HepG2 (cell line): Measurements from ENCODE around the gene NUP85. TPM values are rescaled to one million over a fixed set of nuclear protein-coding genes. Genes with fewer than 3 reads are reported as not detected.
A peak's percentile ranks its signal among the peaks of the same experiment; 100 is the strongest.

Source experiments
- GABPA ChIP-seq, 2 experiments: IDR thresholded peaks; 2 replicates each; pipeline ENCODE4 v1.6.1; 2011 to 2016; ENCODE audit warnings: low read depth in 2 of 2, low read length in 1 of 2, missing biosample characterization in 1 of 2, missing genetic modification characterization in 1 of 2
- HES4 ChIP-seq: sonication (generic); formaldehyde crosslinking; IDR thresholded peaks from 2 replicates; pipeline ENCODE4 v1.9.0; 2021; ENCODE audit warnings: mild to moderate bottlenecking, missing genetic modification reagents, borderline replicate concordance
- MXD4 ChIP-seq: IDR thresholded peaks from 2 replicates; pipeline ENCODE4 v1.6.1; 2016; ENCODE audit warnings: mild to moderate bottlenecking, missing biosample characterization, missing genetic modification reagents
- NBN ChIP-seq: fragments of 450-650 bp; conservative IDR thresholded peaks from 2 replicates; pipeline ENCODE4 v1.6.1; 2017
- PHF21A ChIP-seq: sonication (generic); formaldehyde crosslinking; IDR thresholded peaks from 2 replicates; pipeline ENCODE4 v1.5.0; 2020; ENCODE audit warnings: mild to moderate bottlenecking, missing genetic modification reagents
- RFX3 ChIP-seq: IDR thresholded peaks from 2 replicates; pipeline ENCODE4 v1.6.1; 2016; ENCODE audit warnings: missing biosample characterization, missing genetic modification reagents
- RFXAP ChIP-seq: sonication (generic); formaldehyde crosslinking; IDR thresholded peaks from 2 replicates; pipeline ENCODE4 v1.4.0; 2020; ENCODE audit warnings: missing genetic modification reagents, borderline replicate concordance
- SAFB2 ChIP-seq: sonication (generic); formaldehyde crosslinking; IDR thresholded peaks from 2 replicates; pipeline ENCODE4 v1.5.1; 2020; ENCODE audit warnings: missing genetic modification reagents, low read depth, mild to moderate bottlenecking, borderline replicate concordance
- ZC3H13 ChIP-seq: sonication (generic); formaldehyde crosslinking; IDR thresholded peaks from 2 replicates; pipeline ENCODE4 v1.8.1; 2023; ENCODE audit warnings: mild to moderate bottlenecking, missing genetic modification reagents, moderate library complexity
- ZNF570 ChIP-seq: sonication (generic); formaldehyde crosslinking; IDR thresholded peaks from 2 replicates; pipeline ENCODE4 v1.4.0; 2020; ENCODE audit warnings: mild to moderate bottlenecking, missing genetic modification reagents, borderline replicate concordance
- ZNF574 ChIP-seq: sonication (generic); formaldehyde crosslinking; IDR thresholded peaks from 2 replicates; pipeline ENCODE4 v1.4.0; 2020; ENCODE audit warnings: missing genetic modification reagents
- ZNF639 ChIP-seq: conservative IDR thresholded peaks from 2 replicates; pipeline ENCODE4 v1.6.1; 2018; ENCODE audit warnings: missing genetic modification reagents
- ZUFSP ChIP-seq: sonication (generic); formaldehyde crosslinking; IDR thresholded peaks from 2 replicates; pipeline ENCODE4 v1.9.0; 2021; ENCODE audit warnings: missing genetic modification reagents, mild to moderate bottlenecking, borderline replicate concordance
- polyA plus RNA-seq, 8 experiments: library from polyadenylated mRNA; depleted of rRNA in 3 of 8; stranded (reverse) in 7 of 8; unstranded in 1 of 8; fragments of >200 nt; fragmentation: Illumina TruSeq in 4 of 8; extraction: Trizol in 4 of 8; gene quantifications; 2 replicates each; pipeline versions ENCODE4 v1.2.1 to v1.2.3, GENCODE V29; 2011 to 2016; ENCODE audit warnings: low read depth in 4 of 8, missing spikeins in 1 of 8, mixed read lengths in 1 of 8; ENCODE audit not compliant: insufficient read depth in 1 of 8
- total RNA-seq, 5 experiments: library from RNA; depleted of rRNA; stranded (reverse); fragments of >200 nt; fragmentation: Illumina TruSeq; extraction: Trizol; gene quantifications; 2 replicates each; pipeline ENCODE4 v1.2.3, GENCODE V29; 2016; ENCODE audit warnings: low read depth in 1 of 5
- TF ChIP-seq, protein P1 (sequence below): sonication (generic); formaldehyde crosslinking; IDR thresholded peaks from 2 replicates; pipeline ENCODE4 v1.5.1; 2020; ENCODE audit warnings: mild to moderate bottlenecking, missing genetic modification reagents, moderate library complexity
- TF ChIP-seq, protein P2 (sequence below): sonication (generic); formaldehyde crosslinking; IDR thresholded peaks from 2 replicates; pipeline ENCODE4 v1.9.0; 2021; ENCODE audit warnings: missing genetic modification reagents, borderline replicate concordance
- TF ChIP-seq, protein P3 (sequence below): sonication (generic); formaldehyde crosslinking; IDR thresholded peaks from 2 replicates; pipeline ENCODE4 v1.8.0; 2022; ENCODE audit warnings: missing genetic modification reagents, mild to moderate bottlenecking, borderline replicate concordance

Gene NUP85
- total and polyA plus RNA-seq, 2 of the 13 experiments (the other 11 are each of a cell fraction or from before 2014, with no cell fraction given): 89.1 to 124 TPM

- TF ChIP-seq, protein P1, sequence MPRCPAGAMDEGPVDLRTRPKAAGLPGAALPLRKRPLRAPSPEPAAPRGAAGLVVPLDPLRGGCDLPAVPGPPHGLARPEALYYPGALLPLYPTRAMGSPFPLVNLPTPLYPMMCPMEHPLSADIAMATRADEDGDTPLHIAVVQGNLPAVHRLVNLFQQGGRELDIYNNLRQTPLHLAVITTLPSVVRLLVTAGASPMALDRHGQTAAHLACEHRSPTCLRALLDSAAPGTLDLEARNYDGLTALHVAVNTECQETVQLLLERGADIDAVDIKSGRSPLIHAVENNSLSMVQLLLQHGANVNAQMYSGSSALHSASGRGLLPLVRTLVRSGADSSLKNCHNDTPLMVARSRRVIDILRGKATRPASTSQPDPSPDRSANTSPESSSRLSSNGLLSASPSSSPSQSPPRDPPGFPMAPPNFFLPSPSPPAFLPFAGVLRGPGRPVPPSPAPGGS (CRISPR knock-in tag): 0 out of 2 replicates have a peak, but pooled peaks have one; percentile 81
- 0 out of 2 replicates have a peak, but pooled peaks have one; percentile 19 for TF ChIP-seq RFXAP
- TF ChIP-seq ZC3H13 (CRISPR knock-in tag): peak; percentile 87
- TF ChIP-seq HES4 (CRISPR knock-in tag): no peak
- TF ChIP-seq ZNF639: no peak
- TF ChIP-seq, protein P2, sequence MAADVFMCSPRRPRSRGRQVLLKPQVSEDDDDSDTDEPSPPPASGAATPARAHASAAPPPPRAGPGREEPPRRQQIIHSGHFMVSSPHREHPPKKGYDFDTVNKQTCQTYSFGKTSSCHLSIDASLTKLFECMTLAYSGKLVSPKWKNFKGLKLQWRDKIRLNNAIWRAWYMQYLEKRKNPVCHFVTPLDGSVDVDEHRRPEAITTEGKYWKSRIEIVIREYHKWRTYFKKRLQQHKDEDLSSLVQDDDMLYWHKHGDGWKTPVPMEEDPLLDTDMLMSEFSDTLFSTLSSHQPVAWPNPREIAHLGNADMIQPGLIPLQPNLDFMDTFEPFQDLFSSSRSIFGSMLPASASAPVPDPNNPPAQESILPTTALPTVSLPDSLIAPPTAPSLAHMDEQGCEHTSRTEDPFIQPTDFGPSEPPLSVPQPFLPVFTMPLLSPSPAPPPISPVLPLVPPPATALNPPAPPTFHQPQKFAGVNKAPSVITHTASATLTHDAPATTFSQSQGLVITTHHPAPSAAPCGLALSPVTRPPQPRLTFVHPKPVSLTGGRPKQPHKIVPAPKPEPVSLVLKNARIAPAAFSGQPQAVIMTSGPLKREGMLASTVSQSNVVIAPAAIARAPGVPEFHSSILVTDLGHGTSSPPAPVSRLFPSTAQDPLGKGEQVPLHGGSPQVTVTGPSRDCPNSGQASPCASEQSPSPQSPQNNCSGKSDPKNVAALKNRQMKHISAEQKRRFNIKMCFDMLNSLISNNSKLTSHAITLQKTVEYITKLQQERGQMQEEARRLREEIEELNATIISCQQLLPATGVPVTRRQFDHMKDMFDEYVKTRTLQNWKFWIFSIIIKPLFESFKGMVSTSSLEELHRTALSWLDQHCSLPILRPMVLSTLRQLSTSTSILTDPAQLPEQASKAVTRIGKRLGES (CRISPR knock-in tag): no peak
- no peak for TF ChIP-seq NBN
- TF ChIP-seq, protein P3, sequence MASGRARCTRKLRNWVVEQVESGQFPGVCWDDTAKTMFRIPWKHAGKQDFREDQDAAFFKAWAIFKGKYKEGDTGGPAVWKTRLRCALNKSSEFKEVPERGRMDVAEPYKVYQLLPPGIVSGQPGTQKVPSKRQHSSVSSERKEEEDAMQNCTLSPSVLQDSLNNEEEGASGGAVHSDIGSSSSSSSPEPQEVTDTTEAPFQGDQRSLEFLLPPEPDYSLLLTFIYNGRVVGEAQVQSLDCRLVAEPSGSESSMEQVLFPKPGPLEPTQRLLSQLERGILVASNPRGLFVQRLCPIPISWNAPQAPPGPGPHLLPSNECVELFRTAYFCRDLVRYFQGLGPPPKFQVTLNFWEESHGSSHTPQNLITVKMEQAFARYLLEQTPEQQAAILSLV (CRISPR knock-in tag): peak; percentile 72; the same call in 1 of the 2 replicates
- peak; percentile 69 for TF ChIP-seq SAFB2 (CRISPR knock-in tag)
- TF ChIP-seq PHF21A: peak; percentile 40; the same call in 1 of the 2 replicates
- no peak for TF ChIP-seq ZNF570 (CRISPR knock-in tag)
- peak; percentile 99 for TF ChIP-seq ZNF574 (CRISPR knock-in tag)
- TF ChIP-seq RFX3 (CRISPR knock-in tag): no peak
- TF ChIP-seq MXD4: peak; percentile 79
- TF ChIP-seq ZUFSP (CRISPR knock-in tag): no peak
- TF ChIP-seq GABPA (IDR thresholded peaks at IDR 0.05; ENCODE audit: low read depth, low read length): peak; percentile 29; the same call in 1 of the 2 replicates
- TF ChIP-seq GABPA (CRISPR knock-in tag; IDR thresholded peaks at IDR 0.05; ENCODE audit: low read depth): peak; percentile 58
Observed at GRCh38 chr17:75267411-75268232, 62.1 kb downstream of the NUP85 start (continued).
